Thymus (tissue), 11 donors: ENCODE data around the gene AGFG1. TPM values are rescaled to one million over a fixed set of nuclear protein-coding genes. Genes with fewer than 3 reads are reported as not detected.
"Not testable (repeated sequence)": the region's sequence is repeated elsewhere in the genome, so short reads cannot be mapped to it uniquely, and the experiment has no call there.

Experiments
- DNase-seq, 9 donors: peaks; one replicate each; pipeline ENCODE4 v3.0.0-alpha.2; 2013; ENCODE audit warnings: low spot score in 9 of 9, low read depth in 6 of 9, missing footprints in 1 of 9
- H3K27ac ChIP-seq, 2 donors: one replicate each; pipeline ENCODE4 v1.5.1; 2013; ENCODE audit warnings: control low read depth in 1 of 2, low read depth in 1 of 2, low read length in 1 of 2, mild to moderate bottlenecking in 1 of 2, moderate library complexity in 1 of 2
- H3K27me3 ChIP-seq, 2 donors: one replicate each; pipeline ENCODE4 v1.5.1; 2013; ENCODE audit warnings: low read length in 1 of 2; ENCODE audit not compliant: control insufficient read depth in 2 of 2, insufficient read depth in 1 of 2
- H3K36me3 ChIP-seq, 2 donors: one replicate each; pipeline ENCODE4 v1.5.1; 2013; ENCODE audit warnings: low read length in 1 of 2, mild to moderate bottlenecking in 1 of 2, moderate library complexity in 1 of 2; ENCODE audit not compliant: control insufficient read depth in 2 of 2, insufficient read depth in 2 of 2
- H3K4me1 ChIP-seq, 2 donors: one replicate each; pipeline ENCODE4 v1.5.1; 2013; ENCODE audit warnings: low read length in 2 of 2; ENCODE audit not compliant: control insufficient read depth in 2 of 2, insufficient read depth in 2 of 2
- H3K4me3 ChIP-seq, 2 donors: one replicate each; pipeline ENCODE4 v1.5.1; 2013; ENCODE audit warnings: low read length in 2 of 2, control low read depth in 1 of 2, mild to moderate bottlenecking in 1 of 2
- H3K9me3 ChIP-seq, 2 donors: one replicate each; pipeline ENCODE4 v1.5.1; 2013; ENCODE audit warnings: low read length in 1 of 2, mild to moderate bottlenecking in 1 of 2; ENCODE audit not compliant: control insufficient read depth in 2 of 2, insufficient read depth in 1 of 2
- WGBS: extraction: QIAGEN DNeasy Blood & Tissue Kit; methylation state at CpG from one replicate; pipeline ENCODE4 v1.1.7; 2013; 5-methylcytosine and 5-hydroxymethylcytosine counted together
- polyA plus RNA-seq: library from polyadenylated mRNA; stranded (reverse); fragments of 200-250 nt; gene quantifications from one replicate; pipeline ENCODE4 v1.2.3, GENCODE V29; 2013
- total RNA-seq: library from RNA; stranded (reverse); fragments of 120-200 nt; gene quantifications from one replicate; pipeline ENCODE4 v1.2.4, GENCODE V29; 2013
- donor health status: healthy.

Gene AGFG1
- total and polyA plus RNA-seq, 2 donors: 47.4 to 56.3 TPM

DNA sequence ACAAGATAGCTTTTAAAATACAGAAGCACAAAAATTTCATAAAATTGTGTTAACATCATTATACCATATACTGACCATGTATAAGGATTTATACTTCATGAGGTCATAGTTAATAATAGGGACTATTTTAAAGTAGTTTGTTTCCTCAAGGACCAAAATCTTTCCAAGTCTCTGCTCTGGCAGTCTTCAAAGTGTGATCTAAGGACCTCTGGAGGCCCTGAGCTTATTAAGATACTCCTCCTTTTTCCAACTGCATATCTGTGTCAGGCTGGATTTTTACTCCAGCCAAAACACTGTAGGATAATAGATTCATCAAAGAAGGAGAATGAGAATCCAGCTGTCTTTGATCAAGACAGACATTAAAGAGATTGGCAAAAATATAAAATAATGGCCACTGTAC is 125.1 kb downstream of the AGFG1 start:
- no peak for DNase-seq
- H3K27ac ChIP-seq: no peak overlapping the region

DNA sequence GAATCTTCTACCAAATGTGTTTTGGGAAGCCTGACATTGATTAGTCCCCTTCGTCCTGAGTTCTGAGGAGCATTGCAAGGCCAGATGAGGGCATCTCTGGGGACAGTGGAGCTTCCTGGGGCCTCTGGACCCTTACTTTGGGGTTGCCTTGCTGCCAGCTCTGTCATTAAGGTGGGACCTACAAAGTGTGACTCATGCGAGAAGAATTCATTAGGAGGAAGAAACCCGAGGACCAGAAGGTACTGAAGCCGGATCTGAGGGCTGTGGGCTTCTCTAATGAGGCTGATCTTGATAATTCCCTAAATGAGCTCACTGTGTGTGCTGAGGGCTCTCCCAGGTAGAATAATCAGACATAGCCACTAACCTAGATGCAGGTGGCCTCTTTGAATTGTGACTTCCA is 126.0 kb downstream of the AGFG1 start:
- Histone ChIP-seq H3K9me3 (peaks cover 0 to 3% of the 10 kb centered on the region in 2 donors), H3K36me3 (no peaks in the 10 kb centered on the region), H3K27ac (no peak overlapping the region), H3K4me3 (no peak overlapping the region), H3K27me3 (no peaks in the 10 kb centered on the region), H3K4me1 (no peaks in the 10 kb centered on the region)
- no peak for DNase-seq
- WGBS: 93% methylated on average over 4 of the region's 4 CpGs

More for the DNA sequence above, 125.1 kb downstream of the AGFG1 start:
- Histone ChIP-seq H3K36me3 (no peaks in the 10 kb centered on the region), H3K4me3 (no peak overlapping the region), H3K4me1 (no peaks in the 10 kb centered on the region), H3K9me3 (peaks cover 0 to 3% of the 10 kb centered on the region in 2 donors), H3K27me3 (no peaks in the 10 kb centered on the region)

DNA sequence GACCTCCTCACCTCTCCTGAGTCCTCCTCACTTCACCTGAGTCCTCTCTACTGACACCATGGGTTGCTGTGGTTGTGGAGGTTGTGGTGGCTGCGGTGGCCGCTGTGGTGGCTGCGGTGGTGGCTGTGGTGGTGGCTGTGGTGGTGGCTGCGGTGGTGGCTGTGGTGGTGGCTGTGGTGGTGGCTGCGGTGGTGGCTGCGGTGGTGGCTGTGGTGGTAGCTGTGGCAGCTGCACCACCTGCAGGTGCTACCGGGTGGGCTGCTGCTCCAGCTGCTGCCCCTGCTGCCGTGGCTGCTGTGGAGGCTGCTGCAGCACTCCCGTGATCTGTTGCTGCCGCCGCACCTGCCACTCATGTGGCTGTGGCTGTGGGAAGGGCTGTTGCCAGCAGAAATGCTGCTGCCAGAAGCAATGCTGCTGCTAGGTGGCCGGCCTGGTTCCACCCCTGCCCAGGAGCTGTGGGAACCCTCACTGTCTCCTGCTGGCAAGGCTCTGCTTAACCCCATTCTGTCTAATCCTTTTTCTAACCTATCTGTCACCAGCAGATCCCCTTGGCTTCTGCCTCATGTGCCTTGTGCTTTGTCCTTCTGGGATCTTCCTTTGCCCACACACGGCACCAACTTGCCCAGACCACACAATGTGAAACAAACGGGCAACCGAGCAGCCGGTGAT is 127.0 kb downstream of the AGFG1 start, which contains the start of gene SCYGR2:
SCYGR2 (plus strand) TSS at position 59 of the 669 bp plus-strand sequence; CDS start at position 59, 0 bp downstream.
- DNase-seq, H3K27ac ChIP-seq, H3K27me3 ChIP-seq, H3K4me1 ChIP-seq, H3K4me3 ChIP-seq, H3K36me3 ChIP-seq, H3K9me3 ChIP-seq: not testable (repeated sequence)
- 88% methylated on average over 16 of the region's 16 CpGs for WGBS

DNA sequence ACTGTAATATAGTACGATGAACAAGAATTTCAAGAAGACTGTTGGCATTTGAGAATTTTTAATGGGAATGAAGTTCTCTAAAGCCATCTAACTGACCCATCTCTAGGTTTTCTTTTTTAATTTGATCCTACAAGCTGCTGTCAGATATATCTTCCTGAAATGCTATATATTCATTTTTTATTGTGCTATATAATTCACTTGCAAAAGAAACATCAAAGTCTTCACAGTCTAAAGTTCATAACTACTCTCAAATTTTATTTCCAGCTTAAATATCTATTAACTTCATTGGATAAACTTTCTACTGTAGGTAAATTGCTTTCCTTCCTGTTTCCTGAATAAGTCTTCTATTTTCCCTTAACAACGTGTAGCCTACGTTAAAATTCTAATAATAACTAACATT is 130.4 kb downstream of the AGFG1 start:
- WGBS: 62% methylated on average over 3 of the region's 3 CpGs
- H3K4me1 ChIP-seq: no peaks in the 10 kb centered on the region
- no peaks in the 10 kb centered on the region for H3K36me3 ChIP-seq
- no peak overlapping the region for H3K4me3 ChIP-seq
- H3K27ac ChIP-seq: no peak overlapping the region
- DNase-seq: no peak
- H3K27me3 ChIP-seq: no peaks in the 10 kb centered on the region
- H3K9me3 ChIP-seq: peaks cover 0 to 3% of the 10 kb centered on the region in 2 donors

DNA sequence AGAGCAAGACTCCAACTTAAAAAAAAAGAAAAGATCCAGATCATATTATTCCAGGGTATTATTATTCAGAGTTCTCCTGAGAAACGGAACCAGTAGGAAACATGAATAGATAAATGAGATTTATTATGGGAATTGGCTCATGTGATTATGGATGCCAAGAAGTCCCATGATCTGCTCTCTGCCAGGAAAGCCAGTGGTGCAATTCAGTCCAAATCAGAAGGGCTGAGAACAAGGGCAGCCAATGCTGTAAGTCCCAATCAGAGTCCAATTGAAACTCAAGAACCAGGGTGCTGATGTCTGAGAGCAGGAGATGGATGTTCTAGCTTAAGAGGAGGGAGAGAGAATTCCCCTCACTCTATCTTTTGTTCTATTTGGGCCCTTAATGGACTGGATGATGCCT is 134.5 kb downstream of the AGFG1 start:
- Histone ChIP-seq H3K4me3 (no peak overlapping the region), H3K27ac (no peak overlapping the region), H3K36me3 (no peaks in the 10 kb centered on the region), H3K9me3 (peaks cover 0 to 4% of the 10 kb centered on the region in 2 donors), H3K4me1 (no peaks in the 10 kb centered on the region), H3K27me3 (no peaks in the 10 kb centered on the region)
- WGBS: 96% methylated on average over 1 of the region's 1 CpG
- DNase-seq: no peak

DNA sequence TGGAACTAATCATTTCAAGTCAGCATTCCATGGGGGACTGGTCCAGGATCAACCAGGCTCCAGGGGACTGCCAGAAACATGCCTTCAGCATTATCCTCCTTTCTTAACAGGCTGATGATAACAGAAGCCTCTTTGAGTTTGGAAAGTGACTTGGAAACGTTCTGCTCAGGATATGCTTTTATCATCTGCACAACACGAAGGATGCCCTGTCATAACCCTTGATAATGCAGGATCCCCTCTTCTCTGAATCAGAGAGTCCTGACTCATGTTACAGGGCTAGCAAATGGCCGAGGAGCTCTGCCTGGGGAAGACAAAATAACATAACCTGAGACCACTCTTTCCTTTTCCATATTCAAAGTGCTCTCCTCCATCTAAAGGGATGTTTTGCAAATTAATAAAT is 136.0 kb downstream of the AGFG1 start:
- H3K27me3 ChIP-seq: no peaks in the 10 kb centered on the region
- H3K36me3 ChIP-seq: no peaks in the 10 kb centered on the region
- peaks cover 0 to 3% of the 10 kb centered on the region in 2 donors for H3K9me3 ChIP-seq
- WGBS: 58% methylated on average over 3 of the region's 3 CpGs
- no peak for DNase-seq
- H3K27ac ChIP-seq: no peak overlapping the region
- H3K4me1 ChIP-seq: no peaks in the 10 kb centered on the region
- H3K4me3 ChIP-seq: no peak overlapping the region

DNA sequence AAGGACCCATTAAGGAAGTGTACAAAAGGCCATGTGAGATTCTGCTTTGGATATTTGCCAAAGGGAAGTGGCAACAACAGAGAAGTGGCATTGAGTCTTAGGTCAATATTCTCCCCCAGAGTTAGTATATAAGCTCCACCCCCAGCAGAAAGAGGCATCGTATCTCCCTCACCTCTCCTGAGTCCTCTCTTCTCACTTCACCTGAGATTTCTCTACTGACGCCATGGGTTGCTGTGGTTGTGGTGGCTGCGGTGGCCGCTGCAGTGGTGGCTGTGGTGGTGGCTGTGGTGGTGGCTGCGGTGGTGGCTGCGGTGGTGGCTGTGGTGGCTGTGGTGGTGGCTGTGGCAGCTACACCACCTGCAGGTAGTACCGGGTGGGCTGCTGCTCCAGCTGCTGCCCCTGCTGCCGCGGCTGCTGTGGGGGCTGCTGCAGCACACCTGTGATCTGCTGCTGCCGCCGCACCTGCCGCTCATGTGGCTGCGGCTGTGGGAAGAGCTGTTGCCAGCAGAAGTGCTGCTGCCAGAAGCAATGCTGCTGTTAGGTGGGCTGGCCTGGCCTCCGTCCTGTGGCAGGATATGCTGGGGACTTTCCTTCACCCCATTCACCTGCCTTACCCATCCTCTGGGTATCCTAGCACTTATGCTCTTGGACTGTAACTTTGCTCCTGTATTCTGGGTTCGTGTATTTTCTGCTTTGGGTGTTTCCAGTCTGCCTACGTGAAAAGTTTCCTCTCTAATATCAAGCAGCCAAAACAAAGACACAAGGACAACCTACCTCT is 136.8 kb downstream of the AGFG1 start:
- Histone ChIP-seq H3K4me3 (no peak overlapping the region), H3K27ac (no peak overlapping the region), H3K9me3 (peaks cover 0 to 3% of the 10 kb centered on the region in 2 donors), H3K36me3 (no peaks in the 10 kb centered on the region), H3K4me1 (no peaks in the 10 kb centered on the region), H3K27me3 (no peaks in the 10 kb centered on the region)
- 29% methylated on average over 16 of the region's 16 CpGs for WGBS
- DNase-seq: peak in 1 of 9 donors; percentile 27

DNA sequence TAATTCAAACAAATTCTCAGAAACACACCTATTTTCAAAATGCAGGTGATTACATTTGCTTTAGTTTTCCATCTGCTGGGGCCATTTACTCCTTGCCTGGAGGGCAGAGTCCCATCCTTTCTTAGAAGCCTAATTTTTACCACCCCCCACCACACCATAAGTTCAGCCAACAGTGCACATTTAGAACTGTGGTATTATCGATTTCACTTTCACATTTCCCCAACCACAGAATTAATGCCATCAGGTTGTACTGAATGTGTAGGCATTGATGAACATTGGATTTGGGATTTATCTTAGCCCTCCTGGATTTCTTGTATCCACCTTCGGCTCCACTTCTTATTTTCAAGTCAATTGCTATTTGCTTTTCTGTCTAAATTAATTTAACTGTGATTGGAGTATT is 138.2 kb downstream of the AGFG1 start:
- no peak overlapping the region for H3K27ac ChIP-seq
- no peak for DNase-seq
- H3K9me3 ChIP-seq: peaks cover 0 to 3% of the 10 kb centered on the region in 2 donors
- no peaks in the 10 kb centered on the region for H3K4me1 ChIP-seq
- 80% methylated on average over 2 of the region's 2 CpGs for WGBS
- H3K4me3 ChIP-seq: no peak overlapping the region
- H3K36me3 ChIP-seq: no peaks in the 10 kb centered on the region
- H3K27me3 ChIP-seq: no peaks in the 10 kb centered on the region
